Muscle of leg (tissue), 11 donors: ENCODE data around the gene PTPRG. TPM values are rescaled to one million over a fixed set of nuclear protein-coding genes. Genes with fewer than 3 reads are reported as not detected.

ENCODE experiments used
- DNase-seq: peaks from one replicate; pipeline ENCODE4 v3.0.0; 2013
- H3K27ac ChIP-seq: one replicate; pipeline ENCODE4 v1.5.1; 2013; ENCODE audit warnings: mild to moderate bottlenecking, low read length, control low read depth
- H3K27me3 ChIP-seq: one replicate; pipeline ENCODE4 v1.6.1; 2013; ENCODE audit warnings: low read length; ENCODE audit not compliant: control insufficient read depth, insufficient read depth
- H3K36me3 ChIP-seq: one replicate; pipeline ENCODE4 v1.6.1; 2013; ENCODE audit warnings: low read length; ENCODE audit not compliant: control insufficient read depth, insufficient read depth
- H3K4me1 ChIP-seq: one replicate; pipeline ENCODE4 v1.6.1; 2013; ENCODE audit warnings: low read length; ENCODE audit not compliant: control insufficient read depth, insufficient read depth
- H3K4me3 ChIP-seq: one replicate; pipeline ENCODE4 v1.5.1; 2013; ENCODE audit warnings: low read length, control low read depth
- H3K9me3 ChIP-seq: replicated peaks from 2 replicates; pipeline ENCODE4 v1.6.1; 2013; ENCODE audit warnings: low read depth, low read length; ENCODE audit not compliant: control insufficient read depth
- WGBS: methylation state at CpG from one replicate; pipeline ENCODE4 v1.1.5; 2013; ENCODE audit warnings: missing lambda C conversion rate; ENCODE audit not compliant: insufficient coverage; 5-methylcytosine and 5-hydroxymethylcytosine counted together
- polyA plus RNA-seq, 8 donors: library from polyadenylated mRNA; unstranded; fragments of 120-200 nt; gene quantifications; one replicate each; pipeline versions ENCODE4 v1.2.1 to v1.2.3, GENCODE V29; 2013; ENCODE audit warnings: inconsistent platforms in 1 of 8, low replicate concordance in 1 of 8; ENCODE audit not compliant: insufficient read length in 8 of 8, insufficient read depth in 1 of 8
- total RNA-seq: library from RNA; stranded (reverse); fragments of 120-200 nt; gene quantifications from one replicate; pipeline ENCODE4 v1.2.4, GENCODE V29; 2013

The PTPRG gene
- total and polyA plus RNA-seq, 9 donors = 15.7 to 45.7 (median 30.8) TPM

DNA sequence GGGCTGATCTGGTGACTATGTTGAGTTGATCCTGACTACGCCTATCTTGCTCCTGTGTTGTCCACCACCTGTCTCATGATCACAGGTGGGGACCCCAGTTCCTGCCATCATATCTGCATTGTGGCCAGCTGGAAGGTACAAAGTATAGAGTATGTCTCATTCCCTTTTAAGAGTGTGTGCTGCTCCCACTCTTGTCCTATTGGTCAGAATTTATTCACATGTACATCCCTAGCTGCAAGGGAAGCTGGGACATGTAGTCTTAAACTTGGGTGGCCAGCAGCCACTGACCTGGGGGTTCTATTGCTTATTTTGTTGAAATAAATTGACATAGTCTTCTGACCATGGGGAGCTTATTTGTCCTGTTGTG lies 373.1 kb downstream of the PTPRG start:
- peaks cover 2% of the 10 kb centered on the region for H3K36me3 ChIP-seq
- H3K4me1 ChIP-seq = peaks cover 2% of the 10 kb centered on the region
- no peak for DNase-seq
- no CpG with 5 or more reads among the region's 1 CpG for WGBS
- no peak overlapping the region for H3K4me3 ChIP-seq
- H3K27ac ChIP-seq = no peak overlapping the region
- H3K9me3 ChIP-seq = peaks cover 7% of the 10 kb centered on the region
- no peaks in the 10 kb centered on the region for H3K27me3 ChIP-seq

DNA sequence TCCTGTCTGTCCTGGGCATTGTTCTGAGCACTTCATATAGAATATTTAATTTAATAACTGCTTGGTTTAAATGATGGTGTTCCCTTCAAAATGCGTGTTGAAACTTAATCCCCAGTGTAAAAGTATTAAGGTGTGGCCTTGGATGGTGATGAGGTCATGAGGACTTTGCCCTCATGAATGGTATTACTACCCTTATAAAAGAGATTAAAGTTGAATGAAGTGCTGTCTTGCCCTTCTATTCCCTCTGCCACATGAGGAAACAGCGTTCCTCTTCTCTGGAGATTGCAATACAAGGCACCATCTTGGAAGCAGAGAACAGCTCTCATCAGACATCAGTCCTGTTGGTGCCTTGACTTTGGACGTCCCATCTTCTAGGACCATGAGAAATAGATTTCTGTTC lies 374.4 kb downstream of the PTPRG start:
- Histone ChIP-seq H3K4me3 (no peak overlapping the region), H3K36me3 (peaks cover 2% of the 10 kb centered on the region), H3K27me3 (no peaks in the 10 kb centered on the region), H3K27ac (no peak overlapping the region), H3K4me1 (no peaks in the 10 kb centered on the region), H3K9me3 (peaks cover 7% of the 10 kb centered on the region)
- DNase-seq = no peak
- no CpG with 5 or more reads among the region's 3 CpGs for WGBS

- H3K4me3 ChIP-seq = no peak overlapping the region
- H3K9me3 ChIP-seq = peaks cover 7% of the 10 kb centered on the region
- H3K27me3 ChIP-seq = no peaks in the 10 kb centered on the region
- no peak for DNase-seq
- WGBS = no CpG with 5 or more reads among the region's 6 CpGs
- no peaks in the 10 kb centered on the region for H3K4me1 ChIP-seq
- H3K36me3 ChIP-seq = peaks cover 2% of the 10 kb centered on the region
- H3K27ac ChIP-seq = no peak overlapping the region
These were observed 375.1 kb downstream of the PTPRG start for GRCh38 chr3:61936344-61936937.

GRCh38 chr3:61937477-61937876 lies 376.1 kb downstream of the PTPRG start:
- DNase-seq = peak; percentile 68
- WGBS = no CpG with 5 or more reads among the region's 3 CpGs
- Histone ChIP-seq H3K9me3 (peaks cover 12% of the 10 kb centered on the region), H3K36me3 (peaks cover 2% of the 10 kb centered on the region), H3K4me3 (no peak overlapping the region), H3K4me1 (no peaks in the 10 kb centered on the region), H3K27ac (no peak overlapping the region), H3K27me3 (no peaks in the 10 kb centered on the region)

DNA sequence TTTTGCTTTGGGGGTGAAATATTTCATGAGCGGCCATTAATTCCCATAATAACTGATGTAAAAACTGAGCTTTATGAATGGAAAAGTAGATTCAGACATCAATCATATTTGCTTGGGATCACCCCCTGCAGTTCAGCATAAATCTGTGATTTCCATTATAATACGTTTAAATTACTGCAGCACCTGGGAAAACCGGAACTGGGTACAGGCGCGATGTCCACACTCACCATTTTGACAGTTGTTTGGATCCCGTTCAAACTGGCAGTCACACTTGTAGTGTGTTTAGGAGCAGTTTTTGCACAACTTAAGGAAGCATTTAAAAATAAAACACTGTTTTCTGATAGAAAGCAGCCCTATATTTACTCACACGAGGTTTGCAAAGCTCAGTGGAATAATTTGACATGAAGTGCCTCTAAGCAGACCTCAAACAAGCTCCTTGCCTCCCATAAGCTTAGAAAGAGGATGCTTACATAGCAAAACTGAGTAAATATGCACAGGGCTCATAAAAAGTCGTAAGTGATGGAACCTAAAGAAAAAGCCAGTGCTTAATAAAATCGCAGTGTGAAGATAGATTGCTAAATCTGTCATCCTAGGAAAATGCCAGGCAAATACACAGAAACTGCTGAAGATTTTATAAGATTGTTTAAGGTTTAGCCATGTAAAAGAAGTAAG lies 377.6 kb downstream of the PTPRG start:
- Histone ChIP-seq H3K36me3 (peaks cover 2% of the 10 kb centered on the region), H3K9me3 (peaks cover 15% of the 10 kb centered on the region), H3K27ac (no peak overlapping the region), H3K4me3 (no peak overlapping the region), H3K4me1 (peaks cover 1% of the 10 kb centered on the region), H3K27me3 (no peaks in the 10 kb centered on the region)
- DNase-seq = no peak
- WGBS = no CpG with 5 or more reads among the region's 9 CpGs

GRCh38 chr3:61940236-61940635 lies 378.9 kb downstream of the PTPRG start:
- Histone ChIP-seq H3K4me3 (no peak overlapping the region), H3K4me1 (peaks cover 5% of the 10 kb centered on the region), H3K27ac (no peak overlapping the region), H3K27me3 (no peaks in the 10 kb centered on the region), H3K9me3 (peaks cover 8% of the 10 kb centered on the region), H3K36me3 (no peaks in the 10 kb centered on the region)
- WGBS = no CpG with 5 or more reads among the region's 2 CpGs
- DNase-seq = no peak

DNA sequence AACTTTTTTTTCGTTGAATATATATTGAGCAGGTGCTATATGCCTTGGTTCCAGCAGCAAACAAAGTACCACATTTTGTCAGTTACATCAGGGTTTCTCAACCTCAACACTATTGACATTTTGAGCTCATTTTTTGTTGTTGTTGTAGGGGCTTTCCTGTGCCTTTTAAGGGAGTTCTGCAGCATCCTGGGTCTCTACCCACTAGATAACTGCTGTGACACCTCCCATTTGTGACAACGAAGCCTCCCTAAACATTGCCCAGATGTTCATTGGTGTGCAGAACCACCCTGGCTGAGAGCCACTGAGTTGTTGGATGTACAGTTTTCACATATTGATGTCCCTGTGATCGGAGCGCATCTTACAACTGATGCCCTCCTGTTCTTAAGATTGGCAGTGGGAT lies 382.6 kb downstream of the PTPRG start:
- peaks cover 8% of the 10 kb centered on the region for H3K4me1 ChIP-seq
- WGBS = no CpG with 5 or more reads among the region's 4 CpGs
- DNase-seq = no peak
- H3K27me3 ChIP-seq = no peaks in the 10 kb centered on the region
- H3K36me3 ChIP-seq = no peaks in the 10 kb centered on the region
- H3K9me3 ChIP-seq = peaks cover 8% of the 10 kb centered on the region
- H3K4me3 ChIP-seq = no peak overlapping the region
- no peak overlapping the region for H3K27ac ChIP-seq

DNA sequence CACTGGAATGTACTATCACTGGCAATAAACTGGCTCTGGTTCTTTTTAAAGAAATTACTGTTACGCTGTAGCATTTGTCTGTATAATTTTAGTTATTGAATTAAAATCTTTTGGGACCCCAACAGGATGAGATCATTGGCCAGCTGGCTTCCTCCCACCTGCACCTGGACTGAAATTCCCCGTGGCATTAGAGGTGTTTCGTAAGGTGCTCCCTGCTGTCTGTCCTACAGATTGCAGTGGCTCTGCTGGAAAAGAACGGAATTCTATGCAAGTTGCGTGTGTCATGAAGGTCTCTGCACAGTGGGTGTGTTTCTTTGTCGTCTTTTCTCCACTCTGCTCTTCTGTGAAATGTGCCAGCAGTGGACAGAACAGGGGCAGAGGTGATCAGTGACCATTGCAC lies 383.4 kb downstream of the PTPRG start:
- no peak overlapping the region for H3K4me3 ChIP-seq
- H3K4me1 ChIP-seq = peaks cover 8% of the 10 kb centered on the region
- H3K9me3 ChIP-seq = peaks cover 8% of the 10 kb centered on the region
- WGBS = 32% methylated on average over 3 of the region's 6 CpGs
- H3K27me3 ChIP-seq = no peaks in the 10 kb centered on the region
- peak; percentile 22 for DNase-seq
- H3K36me3 ChIP-seq = no peaks in the 10 kb centered on the region
- H3K27ac ChIP-seq = no peak overlapping the region

GRCh38 chr3:61945657-61946056 lies 384.3 kb downstream of the PTPRG start:
- H3K9me3 ChIP-seq = peaks cover 8% of the 10 kb centered on the region
- H3K27me3 ChIP-seq = no peaks in the 10 kb centered on the region
- WGBS = 0% methylated on average over 1 of the region's 3 CpGs
- DNase-seq = no peak
- no peaks in the 10 kb centered on the region for H3K36me3 ChIP-seq
- no peak overlapping the region for H3K27ac ChIP-seq
- no peak overlapping the region for H3K4me3 ChIP-seq
- H3K4me1 ChIP-seq = peaks cover 12% of the 10 kb centered on the region

DNA sequence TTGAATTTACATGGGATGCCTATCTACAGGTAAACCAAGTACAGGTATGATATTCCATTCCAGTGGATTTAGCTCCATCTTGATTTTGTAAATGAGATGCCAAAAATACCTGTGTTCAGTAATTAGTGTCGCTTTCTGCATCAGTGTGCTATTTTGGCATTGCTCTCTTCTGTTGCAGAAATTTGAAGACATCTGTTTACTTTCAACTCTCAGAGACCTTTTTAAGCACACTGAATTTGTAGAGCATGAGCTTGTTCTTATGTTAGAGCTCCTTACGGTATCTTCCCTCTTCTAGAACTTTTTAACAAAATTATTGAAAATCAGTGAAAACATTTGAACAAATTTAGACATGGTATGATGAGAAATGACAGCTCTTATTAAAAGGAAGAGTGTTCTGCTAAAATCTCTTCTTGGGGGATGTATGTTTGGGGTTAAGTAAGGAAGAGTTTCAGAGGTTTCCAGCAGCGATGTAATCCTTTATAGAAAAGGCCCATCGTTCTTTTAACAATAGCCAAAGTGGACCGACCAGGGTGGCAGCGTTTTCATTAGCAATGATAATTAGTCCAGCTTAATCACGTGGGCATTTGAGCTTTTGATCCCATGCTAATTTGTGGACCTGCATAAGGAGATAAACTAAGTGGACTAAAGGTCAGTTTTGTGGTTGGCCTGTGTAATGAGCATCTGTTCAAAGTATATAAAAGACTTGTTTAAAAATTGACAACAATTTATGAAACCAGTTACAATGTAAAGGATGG lies 385.4 kb downstream of the PTPRG start:
- H3K36me3 ChIP-seq = no peaks in the 10 kb centered on the region
- peaks cover 7% of the 10 kb centered on the region for H3K9me3 ChIP-seq
- peaks cover 12% of the 10 kb centered on the region for H3K4me1 ChIP-seq
- H3K4me3 ChIP-seq = no peak overlapping the region
- DNase-seq = peak; percentile 46
- H3K27me3 ChIP-seq = no peaks in the 10 kb centered on the region
- no CpG with 5 or more reads among the region's 7 CpGs for WGBS
- H3K27ac ChIP-seq = no peak overlapping the region
